HG03064 (cell line): ENCODE measurements around the gene UCK2.
A peak's percentile ranks its signal among the peaks of the same experiment; 100 is the strongest.

ENCODE experiments used
- ATAC-seq: cut with Tn5 transposase; IDR thresholded peaks from one replicate; pipeline ENCODE4 v1.9.1; 2021; ENCODE audit warnings: low read depth; ENCODE audit not compliant: unreplicated experiment

Gene UCK2

GRCh38 chr1:165854101-165854845 lies 26.9 kb downstream of the UCK2 start:
- no peak for ATAC-seq

DNA sequence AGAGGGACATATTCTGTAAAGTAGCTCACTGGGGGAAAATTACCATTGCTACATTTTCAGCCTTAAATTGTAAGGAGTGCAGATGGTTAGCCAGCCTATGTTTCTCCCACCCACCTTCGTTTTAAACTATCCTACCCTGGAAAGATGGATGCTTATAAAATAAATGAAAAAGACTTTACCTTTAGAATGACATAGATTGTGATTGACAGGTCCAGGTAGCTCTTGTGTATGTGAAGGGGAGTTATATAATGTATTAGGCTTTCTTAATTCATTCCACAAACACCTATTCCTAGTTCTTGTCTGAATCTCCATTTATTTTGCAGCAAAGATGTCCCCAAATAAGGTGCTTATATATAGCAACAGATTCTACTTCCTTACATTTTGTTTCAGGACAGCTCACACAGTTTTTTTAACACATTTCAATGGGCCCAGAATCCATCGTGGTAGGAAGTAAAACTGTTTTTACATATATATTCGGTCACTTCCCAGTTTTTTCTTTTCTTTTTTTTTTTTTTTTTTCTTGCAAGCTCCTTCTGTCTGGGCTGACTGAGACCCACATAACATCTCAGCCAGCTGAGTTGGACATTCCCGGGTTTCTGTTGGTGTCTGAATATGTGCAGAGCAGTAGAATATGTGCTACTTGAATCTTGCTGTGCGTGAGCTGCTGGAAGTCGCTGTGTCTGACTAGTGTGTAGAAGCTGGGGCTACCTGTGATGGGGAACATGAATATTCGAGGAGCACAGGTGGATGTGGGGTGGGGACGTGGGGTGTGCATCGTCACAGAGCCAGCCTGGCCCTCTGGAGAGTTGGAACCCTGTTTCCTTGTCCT lies 27.8 kb downstream of the UCK2 start:
- ATAC-seq: no peak

GRCh38 chr1:165856021-165856420 lies 28.6 kb downstream of the UCK2 start:
- ATAC-seq: no peak

GRCh38 chr1:165856606-165857005 lies 29.2 kb downstream of the UCK2 start:
- ATAC-seq: no peak

GRCh38 chr1:165857046-165857801 lies 29.8 kb downstream of the UCK2 start:
- ATAC-seq: peak; percentile 82

DNA sequence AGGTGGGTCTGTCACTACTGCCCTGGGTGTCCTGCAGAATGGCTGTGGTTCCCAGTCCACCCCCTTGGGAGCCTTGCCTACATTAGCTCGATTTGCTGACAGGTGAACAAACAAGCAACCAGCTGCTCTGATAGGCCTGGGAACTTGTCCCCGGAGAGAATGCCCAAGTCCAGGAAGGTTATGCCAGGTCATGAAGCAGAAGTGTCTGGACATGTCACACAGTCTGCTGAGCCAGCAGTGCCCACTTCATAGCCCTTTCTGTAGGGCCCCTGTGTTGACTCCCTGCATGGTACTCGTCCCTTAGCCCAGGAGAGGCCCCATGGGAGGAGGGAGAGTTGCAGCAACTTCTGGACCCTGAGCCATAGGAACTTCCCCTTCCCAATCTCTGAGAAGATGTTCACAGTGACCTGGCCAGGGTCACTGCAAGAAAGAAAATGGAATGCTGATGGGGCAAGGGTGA lies 31.0 kb downstream of the UCK2 start:
- no peak for ATAC-seq

DNA sequence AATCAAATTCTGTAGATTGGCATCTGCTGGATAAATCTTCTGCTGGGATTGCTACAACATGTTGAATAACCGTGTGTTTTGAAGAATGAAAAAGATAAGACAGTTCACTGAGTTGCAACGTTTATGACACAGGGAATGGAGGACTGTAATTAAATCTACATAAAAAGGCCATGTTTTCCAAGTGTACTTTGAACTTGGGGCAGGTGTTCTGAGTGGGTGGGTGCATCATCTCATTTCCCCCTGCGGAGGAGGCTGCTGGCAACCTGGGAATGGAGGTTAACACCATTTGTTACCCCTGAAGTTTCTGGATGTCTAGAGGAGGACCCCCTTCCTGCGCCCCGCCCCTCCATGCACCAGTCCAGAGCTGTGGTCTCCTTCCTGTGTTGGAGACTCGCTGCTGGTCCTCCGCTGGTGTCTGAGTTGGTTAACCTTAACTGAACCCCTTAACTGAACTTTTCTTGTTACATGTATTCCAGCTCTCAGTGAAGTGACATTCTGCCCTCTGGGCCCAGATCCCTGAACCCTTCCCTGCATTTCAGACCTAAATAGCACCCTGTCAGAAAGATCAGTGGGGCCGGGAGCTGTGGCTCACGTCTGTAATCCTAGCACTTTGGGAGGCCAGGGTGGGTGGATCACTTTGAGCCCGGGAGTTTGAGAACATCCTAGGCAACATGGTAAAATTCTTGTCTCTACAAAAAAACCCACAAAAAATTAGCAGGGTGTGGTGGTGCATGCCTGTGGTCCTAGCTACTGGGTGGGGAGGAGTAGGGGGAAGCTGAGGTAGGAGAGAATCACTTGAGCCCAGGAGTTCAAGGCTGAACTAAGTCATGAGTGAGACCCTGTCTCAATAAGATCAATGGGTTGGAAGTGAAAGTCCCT lies 31.8 kb downstream of the UCK2 start:
- ATAC-seq: no peak

DNA sequence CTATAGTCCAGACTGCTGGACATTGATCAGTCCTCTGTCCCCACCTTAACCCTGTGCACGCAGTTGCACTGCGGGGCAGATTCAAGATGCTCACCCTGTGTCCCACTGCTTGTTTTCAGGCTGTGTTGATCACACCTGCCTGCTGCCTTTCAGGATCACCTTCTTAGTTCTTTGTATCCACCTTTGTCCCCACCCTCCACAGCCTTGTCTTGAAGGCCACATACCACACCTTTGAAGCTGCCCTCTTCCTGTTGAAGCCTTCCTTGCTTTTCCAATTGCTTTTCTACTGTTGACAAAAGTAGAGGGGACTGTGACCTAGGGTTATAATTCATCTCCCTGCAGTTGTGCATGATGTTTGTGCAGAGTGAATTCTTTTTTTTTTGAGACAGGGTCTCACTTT lies 32.7 kb downstream of the UCK2 start:
- ATAC-seq: no peak

- ATAC-seq: no peak
Measured at GRCh38 chr1:165861911-165862310, 34.5 kb downstream of the UCK2 start.

GRCh38 chr1:165862448-165862847 lies 35.0 kb downstream of the UCK2 start:
- ATAC-seq: no peak

DNA sequence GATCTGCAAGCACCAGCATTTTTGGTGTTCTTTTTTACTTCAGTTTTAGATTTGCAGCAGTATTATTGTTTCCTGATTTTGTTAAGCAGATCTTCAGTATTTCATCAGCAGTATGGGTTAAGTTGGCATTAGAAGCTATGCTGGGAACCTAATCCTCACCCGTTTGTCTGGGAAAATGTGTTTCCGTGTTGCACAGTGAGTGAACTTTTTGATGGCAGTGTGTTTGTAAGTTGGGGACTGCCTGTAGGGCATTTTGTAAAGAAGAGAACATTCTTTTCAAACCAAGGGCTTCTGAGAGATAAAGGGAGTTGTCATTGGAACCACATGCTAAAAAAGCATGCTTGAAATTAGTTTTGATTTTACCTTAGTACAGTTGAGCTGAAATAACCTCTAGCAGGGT lies 35.9 kb downstream of the UCK2 start:
- no peak for ATAC-seq

DNA sequence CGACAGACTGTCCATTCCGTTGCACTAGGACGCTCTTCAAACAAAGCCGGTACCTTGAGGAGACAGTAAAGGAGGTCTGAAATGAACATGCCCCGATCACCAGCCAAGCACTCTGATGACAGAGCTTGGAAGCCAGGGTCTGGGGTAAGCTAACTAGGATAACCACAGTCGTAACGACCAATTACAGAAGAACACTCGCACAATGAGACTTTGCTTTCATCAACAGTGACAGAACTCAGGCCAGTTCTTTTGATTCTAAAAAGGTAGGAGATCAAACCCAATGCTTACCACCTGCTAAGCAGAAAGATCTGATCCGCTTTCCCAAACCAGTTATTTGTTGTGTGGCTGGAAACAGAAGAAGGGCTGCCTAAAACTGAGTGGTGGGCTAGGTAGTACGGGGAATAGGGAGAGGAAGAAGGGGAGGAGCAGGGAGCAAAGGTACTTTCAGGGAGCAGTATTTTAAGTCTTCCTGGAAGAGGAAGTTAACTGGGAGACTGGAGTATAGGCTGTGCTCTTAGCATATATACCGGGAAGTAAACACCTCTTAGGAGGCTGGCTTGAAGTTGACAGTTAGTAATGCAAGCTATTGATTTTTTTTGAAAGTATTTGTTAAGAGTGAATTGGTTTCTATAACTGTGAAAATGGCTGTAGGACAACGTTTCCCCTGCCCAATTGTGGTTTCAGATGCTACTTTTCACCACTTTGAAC lies 38.4 kb downstream of the UCK2 start:
- ATAC-seq: no peak

GRCh38 chr1:165869343-165869742 lies 41.9 kb downstream of the UCK2 start:
- no peak for ATAC-seq

GRCh38 chr1:165871311-165872067 lies 44.1 kb downstream of the UCK2 start:
- peak; percentile 85 for ATAC-seq

- ATAC-seq: no peak
Measured at GRCh38 chr1:165873481-165873880, 46.1 kb downstream of the UCK2 start.

DNA sequence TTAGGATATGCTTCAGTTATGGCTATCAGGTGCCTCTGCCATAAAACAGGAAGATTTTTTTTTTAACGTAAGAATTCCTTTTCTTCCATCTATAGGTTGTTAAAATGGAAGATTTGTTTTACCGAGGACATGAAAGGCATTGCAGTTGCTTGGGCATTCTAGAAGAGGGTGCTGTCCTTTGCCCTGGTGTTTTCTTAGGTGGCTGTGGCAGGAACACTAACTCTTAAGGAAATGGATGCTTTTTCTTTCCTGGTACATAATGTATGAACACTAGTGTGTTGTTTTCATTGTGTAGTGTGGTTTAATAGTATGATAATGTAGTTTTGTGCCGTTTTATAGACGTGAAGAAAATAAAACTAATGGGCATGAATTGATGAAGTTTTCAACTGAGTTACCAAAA lies 47.2 kb downstream of the UCK2 start:
- ATAC-seq: no peak

- no peak for ATAC-seq
Measured at GRCh38 chr1:165875171-165875570, 47.8 kb downstream of the UCK2 start.

GRCh38 chr1:165875604-165876003 lies 48.2 kb downstream of the UCK2 start:
- ATAC-seq: no peak

GRCh38 chr1:165876121-165876520 lies 48.7 kb downstream of the UCK2 start:
- ATAC-seq: no peak
